MCF 10A (cell line): ENCODE measurements around the gene SLC66A1. TPM values are rescaled to one million over a fixed set of nuclear protein-coding genes. Genes with fewer than 3 reads are reported as not detected.

Experiments used
- BruUV-seq: library from RNA; stranded (reverse); fragments of 400-500 nt; replicated peaks from 2 replicates; lab custom pipeline; 2021; lab: Mats Ljungman, UMichigan
- CTCF ChIA-PET: fragments of 300-600 bp; sonication (Branson Sonifier 250); formaldehyde crosslinking; extraction: SDS; loops from one replicate; lab custom pipeline; 2021; ENCODE audit warnings: antibody characterized with exemption, inconsistent platforms; lab: Yijun Ruan, JAX
- POLR2A ChIA-PET: fragments of 300-600, 350-650 bp; sonication (Branson Sonifier 250); formaldehyde crosslinking; extraction: SDS; loops from one replicate; lab custom pipeline; 2020; ENCODE audit warnings: antibody characterized with exemption, inconsistent platforms; lab: Yijun Ruan, JAX
- DNase-seq: peaks from one replicate; pipeline ENCODE4 v3.0.0-alpha.2; 2018; ENCODE audit not compliant: unreplicated experiment
- H3K27ac Mint-ChIP-seq: one replicate; pipeline ENCODE4 v1.8.0; 2022; ENCODE audit warnings: mild to moderate bottlenecking, low read depth, mixed read lengths; ENCODE audit not compliant: unreplicated experiment
- H3K27me3 Mint-ChIP-seq: one replicate; pipeline ENCODE4 v1.8.0; 2022; ENCODE audit warnings: mixed read lengths; ENCODE audit not compliant: insufficient read depth, unreplicated experiment
- H3K36me3 Mint-ChIP-seq: one replicate; pipeline ENCODE4 v1.8.0; 2022; ENCODE audit warnings: mild to moderate bottlenecking, moderate library complexity, mixed read lengths; ENCODE audit not compliant: insufficient read depth, unreplicated experiment
- H3K4me1 Mint-ChIP-seq: one replicate; pipeline ENCODE4 v1.8.0; 2022; ENCODE audit warnings: mixed read lengths; ENCODE audit not compliant: insufficient read depth, unreplicated experiment
- H3K4me3 Mint-ChIP-seq: one replicate; pipeline ENCODE4 v1.8.0; 2022; ENCODE audit warnings: mild to moderate bottlenecking, moderate library complexity, mixed read lengths; ENCODE audit not compliant: unreplicated experiment
- H3K9me3 Mint-ChIP-seq: one replicate; pipeline ENCODE4 v1.8.0; 2022; ENCODE audit warnings: mixed read lengths; ENCODE audit not compliant: unreplicated experiment
- intact Hi-C: fragments of 100-400 bp; cut with micrococcal nuclease; formaldehyde crosslinking; loops from 2 replicates; pipeline ENCODE4 v1.14.1; 2022
- total RNA-seq: library from RNA; stranded (reverse); gene quantifications from 2 replicates; pipeline ENCODE4 v1.2.3, GENCODE V29; 2022
- TF ChIP-seq, protein P1 (sequence below): fragments of 200-600 bp; IDR thresholded peaks from one replicate; pipeline ENCODE4 v1.8.0; 2022; ENCODE audit warnings: antibody characterized with exemption, mild to moderate bottlenecking; ENCODE audit not compliant: unreplicated experiment

Gene SLC66A1
- total RNA-seq, 1 experiment from 2014 or later: 16.2 TPM

DNA sequence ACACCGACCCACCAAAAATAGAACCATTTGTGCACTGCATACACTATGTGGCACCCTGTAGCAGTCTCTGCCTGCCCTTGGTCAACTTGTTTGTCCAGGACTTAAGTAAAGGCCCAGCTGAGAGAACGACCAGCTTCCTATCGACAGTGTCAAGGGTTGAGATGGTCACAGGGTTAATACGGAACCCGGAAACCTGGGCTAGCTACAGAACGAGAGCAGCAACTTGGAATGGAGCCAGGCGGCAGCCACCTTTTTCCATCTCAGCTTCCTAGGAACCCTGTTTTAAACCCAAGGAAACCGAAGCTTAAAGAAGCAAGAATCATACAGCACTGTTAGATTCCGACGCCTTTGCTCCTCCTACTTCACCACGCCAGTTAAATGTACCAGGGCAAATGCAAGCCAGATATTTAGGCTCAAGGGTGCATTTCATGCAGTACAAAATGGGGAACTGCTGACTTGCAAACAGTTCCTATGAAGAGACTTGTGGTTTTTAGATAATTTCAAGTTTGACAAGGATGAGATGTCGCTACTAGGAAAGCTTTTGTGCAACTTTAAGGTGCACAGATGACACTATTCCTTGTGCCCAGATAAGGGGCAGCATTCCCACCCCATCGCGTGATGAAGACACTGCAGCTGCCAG, 35.5 kb downstream of the SLC66A1 start:
- no peak for DNase-seq
- Mint-ChIP-seq H3K9me3 (no peaks in the 10 kb centered on the region), H3K36me3 (peaks cover 57% of the 10 kb centered on the region), H3K4me1 (no peaks in the 10 kb centered on the region), H3K27me3 (no peaks in the 10 kb centered on the region), H3K4me3 (no peak overlapping the region), H3K27ac (no peak overlapping the region)
- ChIA-PET CTCF (interaction anchor here (0.6 to 2.2 kb wide), 2 partner anchors 13 to 306 kb away, joined by 3 to 7 read pairs; no protein-coding TSS in a partner anchor), POLR2A (interaction anchor here (0.6 to 1.5 kb wide), 3 partner anchors 13 to 313 kb away, joined by 3 to 5 read pairs (median 3); no protein-coding TSS in a partner anchor)
- intact Hi-C loops: no loop called here
- BruUV-seq: no TSS peak
- TF ChIP-seq, protein P1, sequence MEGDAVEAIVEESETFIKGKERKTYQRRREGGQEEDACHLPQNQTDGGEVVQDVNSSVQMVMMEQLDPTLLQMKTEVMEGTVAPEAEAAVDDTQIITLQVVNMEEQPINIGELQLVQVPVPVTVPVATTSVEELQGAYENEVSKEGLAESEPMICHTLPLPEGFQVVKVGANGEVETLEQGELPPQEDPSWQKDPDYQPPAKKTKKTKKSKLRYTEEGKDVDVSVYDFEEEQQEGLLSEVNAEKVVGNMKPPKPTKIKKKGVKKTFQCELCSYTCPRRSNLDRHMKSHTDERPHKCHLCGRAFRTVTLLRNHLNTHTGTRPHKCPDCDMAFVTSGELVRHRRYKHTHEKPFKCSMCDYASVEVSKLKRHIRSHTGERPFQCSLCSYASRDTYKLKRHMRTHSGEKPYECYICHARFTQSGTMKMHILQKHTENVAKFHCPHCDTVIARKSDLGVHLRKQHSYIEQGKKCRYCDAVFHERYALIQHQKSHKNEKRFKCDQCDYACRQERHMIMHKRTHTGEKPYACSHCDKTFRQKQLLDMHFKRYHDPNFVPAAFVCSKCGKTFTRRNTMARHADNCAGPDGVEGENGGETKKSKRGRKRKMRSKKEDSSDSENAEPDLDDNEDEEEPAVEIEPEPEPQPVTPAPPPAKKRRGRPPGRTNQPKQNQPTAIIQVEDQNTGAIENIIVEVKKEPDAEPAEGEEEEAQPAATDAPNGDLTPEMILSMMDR: no peak

DNA sequence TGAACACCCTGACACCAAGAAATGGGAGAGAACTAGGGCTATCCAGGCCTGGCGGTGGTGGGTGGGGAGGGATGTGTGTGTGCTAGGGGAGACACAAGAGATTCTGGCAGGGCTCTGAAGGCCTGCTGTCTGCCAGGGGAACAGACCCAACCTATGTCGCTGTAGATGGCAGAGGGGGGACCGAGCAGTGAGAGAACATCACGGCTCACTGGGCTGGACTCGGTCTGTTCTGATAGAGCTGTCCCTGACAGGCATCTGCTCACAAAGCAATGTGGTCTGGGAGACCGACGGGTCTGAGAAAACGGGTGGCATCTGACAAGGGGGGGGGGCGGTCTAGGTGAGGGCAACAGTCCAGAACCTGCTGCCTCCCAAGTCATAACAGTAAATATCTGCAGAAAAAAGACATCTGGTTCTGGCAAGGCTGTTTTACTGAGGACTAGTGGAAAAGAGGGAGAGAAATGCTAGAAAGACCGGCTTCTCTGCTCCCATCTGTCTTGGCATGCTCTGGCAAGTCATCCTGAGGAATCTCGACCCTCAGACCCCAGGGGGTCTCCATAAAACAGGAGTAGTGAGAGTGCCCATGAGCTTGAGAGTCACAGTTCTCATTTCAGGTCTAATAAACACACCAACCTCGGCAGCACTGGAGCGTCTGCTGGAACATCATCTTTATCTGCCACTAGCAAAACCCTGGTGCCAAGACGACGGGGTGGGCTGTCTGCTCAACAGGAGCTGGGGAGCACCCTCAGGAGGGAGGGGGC, 36.5 kb downstream of the SLC66A1 start:
- ChIA-PET CTCF (no interaction called here), POLR2A (no interaction called here)
- DNase-seq: no peak
- no peaks in the 10 kb centered on the region for H3K9me3 Mint-ChIP-seq
- intact Hi-C loops: no loop called here
- no peaks in the 10 kb centered on the region for H3K4me1 Mint-ChIP-seq
- TF ChIP-seq, protein P1: no peak
- H3K4me3 Mint-ChIP-seq: no peak overlapping the region
- BruUV-seq: no TSS peak
- H3K36me3 Mint-ChIP-seq: peaks cover 50% of the 10 kb centered on the region
- no peaks in the 10 kb centered on the region for H3K27me3 Mint-ChIP-seq
- H3K27ac Mint-ChIP-seq: no peak overlapping the region

DNA sequence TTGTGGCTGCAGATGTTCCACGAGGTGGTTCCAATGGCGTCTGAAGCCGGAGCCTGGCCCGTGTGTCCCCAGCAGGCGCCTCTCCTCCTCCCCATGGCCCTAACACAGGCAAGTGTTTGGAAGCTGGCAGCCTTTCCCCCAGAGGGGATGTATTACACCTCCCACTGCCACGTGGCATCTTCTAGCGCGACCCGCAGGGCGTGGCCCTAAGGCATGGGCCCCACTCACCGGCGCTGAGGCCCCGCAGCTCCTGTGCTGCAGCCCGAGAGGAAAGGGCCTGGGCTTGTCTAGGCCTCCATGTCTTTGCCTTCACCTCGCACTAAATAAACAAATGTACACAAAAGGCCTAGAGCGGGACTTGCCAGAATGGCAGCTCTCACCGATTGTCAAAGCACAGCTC, 37.9 kb downstream of the SLC66A1 start:
- no peaks in the 10 kb centered on the region for H3K9me3 Mint-ChIP-seq
- POLR2A ChIA-PET: no interaction called here
- H3K4me1 Mint-ChIP-seq: no peaks in the 10 kb centered on the region
- TF ChIP-seq, protein P1: no peak
- DNase-seq: no peak
- intact Hi-C loops: no loop called here
- no peak overlapping the region for H3K27ac Mint-ChIP-seq
- no TSS peak for BruUV-seq
- CTCF ChIA-PET: interaction anchor here (2.3 kb wide), 1 partner anchor 8 kb away, joined by 10 read pairs; no protein-coding TSS in a partner anchor
- peaks cover 48% of the 10 kb centered on the region for H3K36me3 Mint-ChIP-seq
- H3K4me3 Mint-ChIP-seq: no peak overlapping the region
- H3K27me3 Mint-ChIP-seq: no peaks in the 10 kb centered on the region

DNA sequence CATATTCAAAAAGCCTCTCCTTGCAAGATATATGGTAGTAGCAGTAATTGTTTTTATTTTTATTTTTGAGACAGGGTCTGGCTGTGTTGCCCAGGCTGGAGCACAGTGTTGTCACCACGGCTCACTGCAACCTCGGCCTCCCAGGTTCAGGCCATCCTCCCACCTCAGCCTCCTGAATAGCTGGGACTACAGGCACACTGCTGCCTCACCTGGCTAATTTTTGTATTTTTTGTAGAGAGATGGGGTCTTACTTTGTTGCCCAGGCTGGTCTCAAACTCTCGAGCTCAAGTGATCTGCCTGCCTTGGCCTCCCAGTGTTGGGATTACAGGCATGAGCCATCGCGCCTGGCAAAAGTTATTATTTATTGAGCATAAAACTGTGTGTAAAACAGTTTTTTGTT, 38.4 kb downstream of the SLC66A1 start:
- intact Hi-C loops: no loop called here
- Mint-ChIP-seq H3K27ac (no peak overlapping the region), H3K4me1 (no peaks in the 10 kb centered on the region), H3K27me3 (no peaks in the 10 kb centered on the region), H3K9me3 (no peaks in the 10 kb centered on the region), H3K4me3 (no peak overlapping the region), H3K36me3 (peaks cover 54% of the 10 kb centered on the region)
- ChIA-PET POLR2A (interaction anchor here (0.6 kb wide), 1 partner anchor 1821 kb away, joined by 3 read pairs; no protein-coding TSS in a partner anchor), CTCF (interaction anchor here (2.3 kb wide), 1 partner anchor 9 kb away, joined by 10 read pairs; no protein-coding TSS in a partner anchor)
- TF ChIP-seq, protein P1: no peak
- no TSS peak for BruUV-seq
- DNase-seq: no peak
